Neural progenitor cell (in vitro differentiated cells): ENCODE measurements around the gene GRID1. TPM values are rescaled to one million over a fixed set of nuclear protein-coding genes. Genes with fewer than 3 reads are reported as not detected.

Source experiments
- DNase-seq: peaks from one replicate; pipeline ENCODE4 v3.0.0-alpha.2; 2016; ENCODE audit warnings: low spot score
- H2AFZ ChIP-seq: fragments of 200-600 bp; sonication (generic); replicated peaks from 2 replicates; pipeline ENCODE4 v1.6.1; 2016; ENCODE audit warnings: antibody characterized with exemption
- H3F3A ChIP-seq: fragments of 200-600 bp; sonication (generic); 2 replicates; pipeline ENCODE4 v1.6.1; 2016; ENCODE audit warnings: antibody characterized with exemption, low read depth
- H3K27ac ChIP-seq: fragments of 200-600 bp; sonication (generic); 2 replicates; pipeline ENCODE4 v1.5.1; 2016; ENCODE audit warnings: mild to moderate bottlenecking
- H3K27me3 ChIP-seq: fragments of 200-600 bp; sonication (generic); 2 replicates; pipeline ENCODE4 v1.6.1; 2016; ENCODE audit warnings: mild to moderate bottlenecking, moderate library complexity
- H3K36me3 ChIP-seq: fragments of 200-600 bp; sonication (generic); 2 replicates; pipeline ENCODE4 v1.5.1; 2016
- H3K4me1 ChIP-seq: fragments of 200-600 bp; sonication (generic); 2 replicates; pipeline ENCODE4 v1.6.1; 2016; ENCODE audit warnings: mixed run types
- H3K4me2 ChIP-seq: fragments of 200-600 bp; sonication (generic); 2 replicates; pipeline ENCODE4 v1.6.1; 2016
- H3K4me3 ChIP-seq: fragments of 200-600 bp; sonication (generic); 2 replicates; pipeline ENCODE4 v1.5.1; 2016
- H3K79me2 ChIP-seq: fragments of 200-600 bp; sonication (generic); 2 replicates; pipeline ENCODE4 v1.6.1; 2016; ENCODE audit warnings: low read depth
- H3K9ac ChIP-seq: fragments of 200-600 bp; sonication (generic); 2 replicates; pipeline ENCODE4 v1.6.1; 2016
- H3K9me3 ChIP-seq: fragments of 200-600 bp; sonication (generic); 2 replicates; pipeline ENCODE4 v1.5.1; 2016; ENCODE audit warnings: low read depth
- H4K20me1 ChIP-seq: fragments of 200-600 bp; sonication (generic); 2 replicates; pipeline ENCODE4 v1.6.1; 2016; ENCODE audit warnings: low read depth
- H3K27ac Mint-ChIP-seq: 3 replicates; pipeline ENCODE4 v1.8.0; 2021; ENCODE audit warnings: mixed read lengths
- H3K27me3 Mint-ChIP-seq: 2 replicates; pipeline ENCODE4 v1.8.0; 2022; ENCODE audit warnings: low read depth, mild to moderate bottlenecking, inconsistent platforms, moderate library complexity, mixed read lengths; ENCODE audit not compliant: insufficient read depth
- H3K36me3 Mint-ChIP-seq: 3 replicates; pipeline ENCODE4 v1.8.0; 2021; ENCODE audit warnings: mixed read lengths
- H3K4me1 Mint-ChIP-seq: 3 replicates; pipeline ENCODE4 v1.8.0; 2021; ENCODE audit warnings: mixed read lengths
- H3K4me3 Mint-ChIP-seq: 3 replicates; pipeline ENCODE4 v1.8.0; 2021; ENCODE audit warnings: mild to moderate bottlenecking, moderate library complexity, mixed read lengths
- H3K9me3 Mint-ChIP-seq: 3 replicates; pipeline ENCODE4 v1.8.0; 2020; ENCODE audit warnings: mixed read lengths
- CTCF ChIP-seq: fragments of 200-600 bp; sonication (generic); IDR thresholded peaks from 2 replicates; pipeline ENCODE4 v1.5.1; 2017; ENCODE audit warnings: antibody characterized with exemption, mild to moderate bottlenecking
- EZH2 ChIP-seq: fragments of 200-600 bp; sonication (generic); IDR thresholded peaks from 2 replicates; pipeline ENCODE4 v1.6.1; 2017; ENCODE audit warnings: antibody characterized with exemption, mild to moderate bottlenecking, moderate library complexity
- EZH2phosphoT487 ChIP-seq: fragments of 200-600 bp; sonication (generic); IDR thresholded peaks from 2 replicates; pipeline ENCODE4 v1.6.1; 2017; ENCODE audit warnings: antibody characterized with exemption
- microRNA counts: library from miRNA; unstranded; fragments of <30 nt; microRNA quantifications from one replicate; lab custom pipeline; 2016
- microRNA-seq: library from miRNA; unstranded; fragments of <30 nt; microRNA quantifications from one replicate; pipeline ENCODE4, GENCODE V29; 2016
- small RNA-seq: library from RNA; depleted of rRNA; stranded (forward); fragments of <200 nt; gene quantifications from one replicate; pipeline ENCODE3, GENCODE V24; 2015
- total RNA-seq: library from RNA; depleted of rRNA; stranded (reverse); fragments of >200 nt; gene quantifications from 2 replicates; pipeline ENCODE4 v1.2.3, GENCODE V29; 2015; ENCODE audit warnings: low replicate concordance

The GRID1 gene
- total RNA-seq, 1 donor from 2014 or later: not detected

GRCh38 chr10:85558533-85558932, 808.1 kb downstream of the GRID1 start:
- Histone ChIP-seq H3K27me3 (no peaks in the 10 kb centered on the region), H2AFZ (no peak overlapping the region), H3K9me3 (no peaks in the 10 kb centered on the region), H3K79me2 (no peaks in the 10 kb centered on the region), H3K9ac (no peak overlapping the region), H3K4me3 (no peak overlapping the region), H4K20me1 (no peaks in the 10 kb centered on the region), H3F3A (no peaks in the 10 kb centered on the region), H3K36me3 (no peaks in the 10 kb centered on the region), H3K4me2 (no peak overlapping the region), H3K4me1 (no peaks in the 10 kb centered on the region), H3K27ac (no peak overlapping the region)
- no peaks in the 10 kb centered on the region for H3K9me3 Mint-ChIP-seq
- H3K36me3 Mint-ChIP-seq: no peaks in the 10 kb centered on the region
- TF ChIP-seq EZH2phosphoT487 (no peak), CTCF (no peak), EZH2 (no peak)
- H3K4me3 Mint-ChIP-seq: no peak overlapping the region
- DNase-seq: no peak
- H3K27me3 Mint-ChIP-seq: peaks cover 2% of the 10 kb centered on the region
- H3K27ac Mint-ChIP-seq: no peak overlapping the region
- no peaks in the 10 kb centered on the region for H3K4me1 Mint-ChIP-seq

GRCh38 chr10:85557706-85558105, 808.9 kb downstream of the GRID1 start:
- Histone ChIP-seq H3K4me3 (no peak overlapping the region), H3K4me2 (no peak overlapping the region), H3F3A (no peaks in the 10 kb centered on the region), H2AFZ (no peak overlapping the region), H4K20me1 (no peaks in the 10 kb centered on the region), H3K9ac (no peak overlapping the region), H3K27ac (no peak overlapping the region), H3K36me3 (no peaks in the 10 kb centered on the region), H3K79me2 (no peaks in the 10 kb centered on the region), H3K4me1 (no peaks in the 10 kb centered on the region), H3K27me3 (no peaks in the 10 kb centered on the region), H3K9me3 (no peaks in the 10 kb centered on the region)
- no peak for DNase-seq
- Mint-ChIP-seq H3K4me1 (no peaks in the 10 kb centered on the region), H3K4me3 (no peak overlapping the region), H3K9me3 (no peaks in the 10 kb centered on the region), H3K27me3 (peaks cover 2% of the 10 kb centered on the region), H3K27ac (no peak overlapping the region), H3K36me3 (no peaks in the 10 kb centered on the region)
- no peak for TF ChIP-seq CTCF
- TF ChIP-seq EZH2: no peak

GRCh38 chr10:85557077-85557476, 809.5 kb downstream of the GRID1 start:
- no peaks in the 10 kb centered on the region for H4K20me1 ChIP-seq
- DNase-seq: no peak
- no peak overlapping the region for H2AFZ ChIP-seq
- no peak overlapping the region for H3K4me3 ChIP-seq
- no peaks in the 10 kb centered on the region for H3K9me3 ChIP-seq
- no peaks in the 10 kb centered on the region for H3K4me1 Mint-ChIP-seq
- H3K4me2 ChIP-seq: no peak overlapping the region
- H3K9ac ChIP-seq: no peak overlapping the region
- no peaks in the 10 kb centered on the region for H3K4me1 ChIP-seq
- H3K27me3 Mint-ChIP-seq: peaks cover 2% of the 10 kb centered on the region
- no peaks in the 10 kb centered on the region for H3K79me2 ChIP-seq
- H3K27ac Mint-ChIP-seq: no peak overlapping the region
- no peaks in the 10 kb centered on the region for H3K36me3 ChIP-seq
- H3K27me3 ChIP-seq: no peaks in the 10 kb centered on the region
- H3K36me3 Mint-ChIP-seq: no peaks in the 10 kb centered on the region
- H3K9me3 Mint-ChIP-seq: no peaks in the 10 kb centered on the region
- H3K4me3 Mint-ChIP-seq: no peak overlapping the region
- H3K27ac ChIP-seq: no peak overlapping the region
- no peaks in the 10 kb centered on the region for H3F3A ChIP-seq
- TF ChIP-seq CTCF: no peak
- no peak for TF ChIP-seq EZH2
- TF ChIP-seq EZH2phosphoT487: no peak

MicroRNAs within 50 kb of the gene (microRNA counts, 767-probe panel; counts per million panel counts)
- 460 counts per million, percentile 90 among the panel's probes with 10 or more counts for microRNA hsa-miR-346 (lab: Ali Mortazavi, UCI)

Small RNA genes within 50 kb of the gene (microRNA-seq; reads per million reads assigned to microRNA genes)
- gene MIR346: not detected

Small RNA genes within 50 kb of the gene (small RNA-seq; reads per million reads assigned to genes)
- gene MIR346 (not detected), gene RF02271 (not detected), gene RN7SKP238 (not detected), gene RNA5SP322 (not detected)

Other genes starting within 250 kb of the GRID1 start
- gene WAPL, start 155.0 kb upstream of the GRID1 start, total RNA-seq: 52.5 and 79.4 TPM in 2 replicates